ENCODE data around the gene SPAG7. TPM values are rescaled to one million over a fixed set of nuclear protein-coding genes. Genes with fewer than 3 reads are reported as not detected.

The SPAG7 gene, protein sequence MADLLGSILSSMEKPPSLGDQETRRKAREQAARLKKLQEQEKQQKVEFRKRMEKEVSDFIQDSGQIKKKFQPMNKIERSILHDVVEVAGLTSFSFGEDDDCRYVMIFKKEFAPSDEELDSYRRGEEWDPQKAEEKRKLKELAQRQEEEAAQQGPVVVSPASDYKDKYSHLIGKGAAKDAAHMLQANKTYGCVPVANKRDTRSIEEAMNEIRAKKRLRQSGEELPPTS
- total RNA-seq: 10 to 100 TPM; 62.2 to 63.6 TPM

DNA sequence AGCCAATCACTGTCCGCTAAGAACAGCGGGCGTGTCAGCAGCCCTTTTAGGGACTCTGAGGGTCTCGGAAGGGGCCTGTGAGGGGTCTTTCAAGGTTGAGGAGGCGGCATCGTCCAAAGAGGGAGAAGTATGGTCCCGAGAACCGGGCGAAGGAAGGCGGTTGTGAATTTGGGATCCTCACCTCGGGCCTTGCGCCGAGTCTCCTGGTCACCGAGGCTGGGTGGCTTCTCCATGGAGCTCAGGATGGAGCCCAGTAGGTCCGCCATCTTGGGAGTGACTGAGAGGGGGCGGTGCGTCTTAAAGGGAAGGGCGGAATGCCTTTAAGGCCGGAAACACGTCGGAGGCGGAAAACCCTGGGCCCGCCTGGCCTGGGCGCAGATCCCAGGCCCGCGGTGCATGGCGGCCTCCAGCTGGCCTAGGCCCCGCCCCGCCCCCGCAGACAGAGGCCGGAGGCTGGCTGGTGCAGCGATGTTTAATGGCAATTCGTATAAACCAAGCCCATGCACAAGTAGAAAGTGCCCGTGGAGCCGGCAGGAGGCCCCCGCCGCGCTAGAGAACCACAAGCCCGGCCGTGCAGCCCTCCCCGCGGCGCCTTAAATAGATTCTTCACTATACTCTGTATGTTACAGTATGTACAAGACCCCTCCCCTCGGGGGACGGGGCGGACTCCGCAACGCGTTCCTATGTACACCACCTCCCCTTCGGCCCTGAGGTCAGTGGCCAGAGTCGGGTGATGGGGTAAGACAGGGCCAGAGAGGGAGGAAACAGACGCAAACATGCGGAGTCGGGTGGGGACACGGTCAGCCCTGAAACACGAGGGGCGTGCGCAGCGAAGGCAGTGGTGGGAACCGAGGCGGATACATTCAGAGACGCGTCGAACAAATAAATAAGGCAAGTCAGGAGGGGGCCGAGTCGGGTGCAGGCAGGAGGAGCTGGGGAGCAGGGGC, at the start of gene SPAG7:
Gene SPAG7, minus strand, starts transcription at position 279 of the 947 bp plus-strand sequence. Its CDS starts 13 bp downstream, at position 266.
- peaks cover 1% of the 10 kb centered on the region for H3K9me3 Mint-ChIP-seq

DNA sequence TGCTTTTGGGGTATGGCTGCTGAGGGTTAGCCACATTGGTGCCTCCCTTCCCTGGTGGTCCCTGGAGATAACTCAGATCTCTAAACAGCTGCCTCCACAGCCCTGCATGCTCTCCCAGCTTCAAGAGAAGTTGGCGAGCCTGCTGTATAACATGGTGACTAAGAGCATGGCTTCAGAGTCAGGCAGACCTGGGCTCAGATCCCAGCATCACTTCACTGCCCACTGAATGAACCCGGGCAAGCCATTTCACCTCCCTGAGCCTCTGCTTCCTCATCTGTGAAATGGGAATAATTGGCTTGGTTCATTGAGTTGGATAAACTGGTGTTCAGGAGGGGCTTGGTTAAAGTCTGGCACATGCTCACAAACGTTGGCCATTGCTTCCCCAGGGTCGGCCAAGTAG, 46.7 kb upstream of the SPAG7 start:
- no peak for DNase-seq
- Mint-ChIP-seq H3K27ac (no peak overlapping the region), H3K27me3 (no peaks in the 10 kb centered on the region), H3K4me3 (no peak overlapping the region), H3K9me3 (no peaks in the 10 kb centered on the region), H3K36me3 (peaks cover 16% of the 10 kb centered on the region), H3K4me1 (peaks cover 7% of the 10 kb centered on the region)

More for the DNA sequence above, at the start of gene SPAG7:
- peak; percentile 94 for DNase-seq
- Mint-ChIP-seq H3K27me3 (peaks cover 8% of the 10 kb centered on the region), H3K27ac (no peak within 1 kb of the TSS), H3K36me3 (peaks cover 20% of the 10 kb centered on the region), H3K4me1 (peaks cover 35% of the 10 kb centered on the region), H3K4me3 (no peak within 1 kb of the TSS)

DNA sequence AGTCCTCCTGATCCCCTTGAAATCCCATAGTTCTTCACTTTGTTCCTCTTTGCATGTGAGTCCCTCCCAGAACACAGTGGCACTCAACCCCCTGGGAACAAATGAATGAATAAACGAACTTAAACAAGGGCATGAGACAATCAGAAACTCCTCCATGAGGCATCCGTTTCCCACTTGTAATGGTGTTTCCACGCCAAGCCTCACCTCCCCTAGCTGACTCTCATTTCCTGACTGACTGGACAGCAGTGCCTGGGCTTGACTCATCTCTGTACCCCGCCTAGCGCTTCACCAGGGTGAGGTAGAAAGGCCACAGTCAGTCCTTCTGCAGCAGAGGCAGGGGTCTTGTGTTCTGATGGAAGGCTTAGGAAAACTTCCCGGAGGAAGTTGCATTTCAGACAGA, 44.3 kb upstream of the SPAG7 start:
- Mint-ChIP-seq H3K4me1 (peaks cover 2% of the 10 kb centered on the region), H3K36me3 (peaks cover 19% of the 10 kb centered on the region)
- no peak for DNase-seq

DNA sequence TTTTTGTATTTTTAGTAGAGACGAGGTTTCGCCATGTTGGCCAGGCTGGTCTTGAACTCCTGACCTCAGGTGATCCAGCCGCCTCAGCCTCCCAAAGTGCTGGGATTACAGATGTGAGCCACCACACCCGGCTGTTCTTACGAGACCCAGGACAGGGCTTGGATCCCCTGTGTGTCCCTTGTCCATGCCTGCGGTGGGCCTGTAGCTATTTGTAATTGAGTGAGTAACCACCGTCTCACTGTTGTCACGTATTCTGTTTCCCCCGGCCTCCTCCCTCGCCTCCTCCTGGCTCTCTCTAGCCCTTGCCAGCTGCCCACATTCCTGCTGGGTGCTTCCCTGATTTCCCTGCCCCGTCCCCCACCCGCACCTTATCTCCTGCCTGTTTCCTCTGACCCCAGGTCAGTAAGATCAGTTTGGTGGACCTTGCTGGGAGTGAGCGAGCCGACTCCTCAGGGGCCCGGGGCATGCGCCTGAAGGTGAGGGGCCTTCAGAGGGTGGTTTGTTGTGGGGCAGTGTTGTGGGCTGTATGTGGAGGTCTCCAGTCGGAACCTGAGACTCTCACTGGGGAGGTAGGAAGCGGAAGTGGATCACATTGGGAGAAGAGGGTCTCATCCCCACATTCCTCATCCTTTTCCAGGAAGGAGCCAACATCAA, 35.7 kb upstream of the SPAG7 start:
- Mint-ChIP-seq H3K4me1 (peaks cover 7% of the 10 kb centered on the region), H3K4me3 (no peak overlapping the region), H3K27ac (no peak overlapping the region), H3K9me3 (no peaks in the 10 kb centered on the region), H3K36me3 (peaks cover 31% of the 10 kb centered on the region), H3K27me3 (no peaks in the 10 kb centered on the region)
- DNase-seq: no peak

More for the DNA sequence above, 44.3 kb upstream of the SPAG7 start:
- H3K9me3 Mint-ChIP-seq: no peaks in the 10 kb centered on the region
- no peaks in the 10 kb centered on the region for H3K27me3 Mint-ChIP-seq
- no peak overlapping the region for H3K27ac Mint-ChIP-seq
- no peak overlapping the region for H3K4me3 Mint-ChIP-seq

DNA sequence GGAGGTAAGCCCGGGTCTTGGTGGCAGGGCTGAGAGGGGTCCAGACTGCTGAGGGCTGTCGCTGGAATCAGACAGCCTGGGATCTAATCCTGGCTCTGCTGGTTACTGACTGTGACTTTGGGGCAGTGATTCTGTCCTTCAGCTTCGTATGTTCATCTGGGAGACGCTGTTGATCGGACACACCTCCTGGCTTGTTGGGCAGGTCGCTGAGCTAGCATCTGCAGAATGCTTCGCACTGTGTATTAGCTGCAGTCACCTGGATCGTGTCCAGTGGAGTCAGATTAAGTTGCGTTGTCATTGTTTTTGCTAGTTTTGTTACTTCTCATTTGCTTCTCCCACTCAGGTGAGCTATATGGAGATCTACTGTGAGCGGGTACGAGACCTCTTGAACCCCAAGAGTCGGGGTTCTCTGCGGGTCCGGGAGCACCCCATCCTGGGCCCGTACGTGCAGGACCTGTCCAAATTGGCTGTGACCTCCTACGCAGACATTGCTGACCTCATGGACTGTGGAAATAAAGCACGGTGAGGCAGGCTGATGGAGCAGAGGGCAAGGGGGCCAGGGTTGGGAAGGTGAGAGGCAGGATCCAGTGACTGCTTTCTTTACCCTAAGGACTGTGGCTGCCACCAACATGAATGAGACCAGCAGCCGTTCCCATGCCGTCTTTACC, 34.6 kb upstream of the SPAG7 start:
- Mint-ChIP-seq H3K4me3 (no peak overlapping the region), H3K36me3 (peaks cover 31% of the 10 kb centered on the region), H3K4me1 (peaks cover 7% of the 10 kb centered on the region), H3K27ac (no peak overlapping the region), H3K9me3 (no peaks in the 10 kb centered on the region), H3K27me3 (no peaks in the 10 kb centered on the region)
- DNase-seq: no peak

DNA sequence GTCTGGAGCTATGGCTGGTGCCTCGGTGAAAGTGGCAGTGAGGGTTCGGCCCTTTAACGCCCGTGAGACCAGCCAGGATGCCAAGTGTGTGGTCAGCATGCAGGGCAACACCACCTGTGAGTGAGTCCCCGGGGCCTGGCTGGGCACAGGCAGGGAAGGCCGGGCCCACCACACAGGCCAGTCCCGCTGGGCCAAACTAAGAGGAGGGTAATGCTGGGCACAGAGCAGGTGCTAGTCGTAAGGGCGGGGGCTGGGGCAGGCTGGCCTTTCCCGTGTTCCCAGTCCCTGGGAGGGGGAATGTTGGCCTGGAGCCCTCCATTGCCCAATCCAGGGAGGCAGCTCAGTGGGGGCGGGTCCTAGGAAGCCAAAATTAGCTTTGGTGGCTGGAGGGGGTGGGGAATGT, 32.6 kb upstream of the SPAG7 start:
- peaks cover 10% of the 10 kb centered on the region for H3K4me1 Mint-ChIP-seq
- no peaks in the 10 kb centered on the region for H3K9me3 Mint-ChIP-seq
- no peak overlapping the region for H3K4me3 Mint-ChIP-seq
- no peak overlapping the region for H3K27ac Mint-ChIP-seq
- H3K36me3 Mint-ChIP-seq: peaks cover 20% of the 10 kb centered on the region
- DNase-seq: no peak
- no peaks in the 10 kb centered on the region for H3K27me3 Mint-ChIP-seq

DNA sequence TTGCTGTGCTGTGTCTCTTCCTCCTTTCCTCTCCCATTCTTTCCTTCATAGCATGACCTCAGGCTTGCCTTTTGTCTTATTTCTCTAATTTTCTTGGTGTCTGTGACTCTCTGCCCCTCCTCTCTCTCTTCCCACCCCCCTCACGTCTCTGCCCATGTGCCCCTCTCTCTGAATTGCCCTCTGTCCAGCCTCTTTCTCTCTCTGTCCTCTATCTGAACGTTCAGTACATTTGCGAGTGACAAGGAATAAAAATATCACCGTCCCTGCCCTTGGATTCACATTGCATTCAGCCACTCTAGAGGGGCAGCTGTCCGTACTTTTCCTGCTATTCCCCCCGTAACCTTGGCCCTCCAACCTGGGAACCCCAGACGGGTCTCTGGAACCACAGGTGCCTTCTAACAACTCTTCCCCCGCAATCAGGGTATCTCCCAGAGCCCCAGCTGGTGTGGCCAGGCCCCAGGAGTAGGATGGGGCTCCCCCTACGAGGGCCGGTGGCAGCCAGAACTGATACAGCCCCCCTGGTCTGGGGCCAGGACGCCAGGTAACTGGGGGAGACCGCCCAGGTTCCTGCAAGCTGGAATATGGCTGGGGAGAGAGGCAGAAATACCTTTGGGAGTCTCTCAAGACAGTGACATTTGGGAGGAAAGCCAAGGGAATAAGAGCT, 31.9 kb upstream of the SPAG7 start:
- no peak for DNase-seq
- Mint-ChIP-seq H3K4me3 (peak overlapping the region; percentile 87), H3K4me1 (peaks cover 10% of the 10 kb centered on the region), H3K9me3 (no peaks in the 10 kb centered on the region), H3K27me3 (no peaks in the 10 kb centered on the region), H3K27ac (peak overlapping the region; percentile 1), H3K36me3 (peaks cover 13% of the 10 kb centered on the region)

DNA sequence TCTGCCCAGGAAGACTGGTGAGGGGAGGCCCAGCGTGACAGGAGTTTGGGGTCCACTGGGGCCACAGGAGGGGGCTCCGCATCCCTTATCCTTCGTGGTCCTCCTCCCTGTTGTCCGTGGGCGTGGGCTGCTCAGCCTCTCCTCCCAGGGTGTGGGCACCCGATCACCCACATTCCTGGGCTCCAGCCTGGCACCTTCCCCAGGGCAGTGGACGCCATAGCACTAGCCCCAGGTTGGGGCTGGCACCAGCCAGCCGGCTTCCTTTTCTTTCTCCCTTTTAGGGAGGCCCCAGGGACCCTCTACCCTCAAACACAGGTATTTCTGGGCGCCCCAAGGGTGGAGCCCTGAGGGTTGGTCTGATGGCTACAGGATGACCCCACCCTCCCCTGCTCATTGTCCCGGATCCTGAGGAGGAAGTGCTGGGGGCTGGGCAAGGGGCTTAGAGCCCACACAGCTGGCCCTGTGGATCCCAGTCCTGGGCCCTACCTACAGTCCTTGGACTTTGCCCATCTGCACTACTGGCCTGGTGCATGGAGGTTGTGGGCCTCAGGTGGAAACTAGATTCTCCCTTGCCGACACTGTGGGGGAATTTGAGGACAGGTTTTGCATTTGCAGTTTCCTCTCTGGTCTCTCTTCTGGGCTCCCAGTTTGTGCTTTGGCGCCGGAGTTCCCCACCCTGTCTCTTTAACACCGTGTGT, 31.3 kb upstream of the SPAG7 start:
- peak overlapping the region; percentile 72 for H3K27ac Mint-ChIP-seq
- peaks cover 10% of the 10 kb centered on the region for H3K4me1 Mint-ChIP-seq
- no peaks in the 10 kb centered on the region for H3K27me3 Mint-ChIP-seq
- H3K36me3 Mint-ChIP-seq: peaks cover 7% of the 10 kb centered on the region
- DNase-seq: no peak
- H3K9me3 Mint-ChIP-seq: no peaks in the 10 kb centered on the region
- H3K4me3 Mint-ChIP-seq: peak overlapping the region; percentile 87

DNA sequence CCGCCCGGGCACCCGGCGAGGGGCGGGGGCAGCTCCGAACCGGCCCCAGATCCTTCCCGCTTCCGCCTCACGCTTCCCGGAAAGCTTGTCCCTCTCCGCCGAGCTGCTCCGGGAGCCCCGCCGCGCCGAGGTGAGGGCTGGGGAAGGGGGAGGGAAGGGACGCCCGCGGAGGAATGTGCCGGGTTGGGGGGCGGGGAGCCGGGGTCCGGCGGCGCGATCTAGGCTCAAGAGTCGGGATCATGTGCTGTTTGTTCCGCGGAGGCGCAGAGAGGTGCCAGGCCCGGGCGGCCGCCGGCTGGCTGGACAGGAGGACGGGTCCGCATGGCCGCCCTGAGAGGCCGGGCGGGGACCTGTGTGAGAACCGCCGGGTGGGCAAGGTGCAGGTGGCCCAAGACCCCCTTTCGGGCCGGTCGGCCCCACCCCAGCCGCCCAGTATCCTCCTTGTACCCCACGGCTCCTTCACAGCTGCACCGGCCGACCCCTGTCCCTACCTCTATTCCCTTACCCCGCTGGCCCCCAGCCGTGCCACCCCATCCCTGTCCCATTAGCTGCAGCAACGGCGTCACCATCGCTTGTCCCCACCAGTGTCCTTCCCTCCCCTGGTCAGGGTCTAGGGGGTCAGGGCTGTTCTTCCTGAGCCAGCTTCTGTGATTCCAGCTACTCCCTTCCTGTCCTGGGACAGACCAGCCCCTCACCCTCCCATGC, 30.6 kb upstream of the SPAG7 start:
- H3K4me1 Mint-ChIP-seq: peaks cover 10% of the 10 kb centered on the region
- peaks cover 5% of the 10 kb centered on the region for H3K36me3 Mint-ChIP-seq
- peak overlapping the region; percentile 45 for H3K27ac Mint-ChIP-seq
- no peaks in the 10 kb centered on the region for H3K9me3 Mint-ChIP-seq
- H3K27me3 Mint-ChIP-seq: no peaks in the 10 kb centered on the region
- no peak for DNase-seq
- peak overlapping the region; percentile 87 for H3K4me3 Mint-ChIP-seq

DNA sequence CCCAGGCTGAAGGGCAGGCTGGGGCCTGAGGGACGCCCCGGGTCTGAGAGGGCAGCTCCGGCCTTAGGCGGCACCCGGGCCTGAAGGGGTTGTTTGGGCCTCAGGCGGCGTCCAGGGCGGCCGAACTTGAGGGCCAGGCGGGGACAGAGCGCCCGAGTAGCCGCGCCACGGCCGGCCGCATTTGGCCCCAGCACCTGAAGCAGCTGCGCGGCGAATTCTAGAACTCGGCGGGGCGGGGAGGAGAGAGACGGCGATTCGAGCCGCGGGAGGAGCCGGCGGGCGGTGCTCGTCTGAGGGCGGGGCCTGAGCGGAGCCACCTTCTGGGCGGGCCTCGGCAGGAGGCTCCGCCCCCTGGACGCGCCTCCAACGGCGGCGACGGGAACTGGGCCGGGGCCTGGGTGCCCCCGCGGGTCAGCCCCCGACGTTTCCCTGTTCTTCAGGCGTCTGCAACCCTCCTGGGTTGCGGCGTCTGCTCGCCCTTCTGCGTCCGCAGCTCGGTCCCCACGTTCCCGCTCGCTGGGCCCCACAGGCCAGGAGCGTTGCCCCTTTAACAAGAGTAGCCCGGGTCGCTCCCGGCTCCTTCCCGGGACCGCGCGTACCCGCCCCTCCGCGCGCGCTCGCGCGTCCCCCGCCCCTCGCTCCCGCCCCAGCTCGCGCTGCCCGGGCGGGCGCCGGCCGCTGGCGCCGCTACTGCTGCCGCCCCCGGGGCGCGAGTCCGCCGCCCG, 29.8 kb upstream of the SPAG7 start, which contains the start of the genes INCA1 and KIF1C:
Gene INCA1, minus strand, starts transcription at position 221 of the 725 bp plus-strand sequence. CDS start 3,085 bp downstream, outside the sequence.
Gene KIF1C, plus strand, starts transcription at position 649 of the 725 bp plus-strand sequence. CDS start 2,297 bp downstream, outside the sequence.
- Mint-ChIP-seq H3K9me3 (no peaks in the 10 kb centered on the region), H3K4me3 (peak within 1 kb of the TSS; percentile 87), H3K4me1 (peaks cover 10% of the 10 kb centered on the region), H3K36me3 (no peaks in the 10 kb centered on the region), H3K27ac (peak within 1 kb of the TSS; percentile 72), H3K27me3 (no peaks in the 10 kb centered on the region)
- DNase-seq: peak; percentile 92

DNA sequence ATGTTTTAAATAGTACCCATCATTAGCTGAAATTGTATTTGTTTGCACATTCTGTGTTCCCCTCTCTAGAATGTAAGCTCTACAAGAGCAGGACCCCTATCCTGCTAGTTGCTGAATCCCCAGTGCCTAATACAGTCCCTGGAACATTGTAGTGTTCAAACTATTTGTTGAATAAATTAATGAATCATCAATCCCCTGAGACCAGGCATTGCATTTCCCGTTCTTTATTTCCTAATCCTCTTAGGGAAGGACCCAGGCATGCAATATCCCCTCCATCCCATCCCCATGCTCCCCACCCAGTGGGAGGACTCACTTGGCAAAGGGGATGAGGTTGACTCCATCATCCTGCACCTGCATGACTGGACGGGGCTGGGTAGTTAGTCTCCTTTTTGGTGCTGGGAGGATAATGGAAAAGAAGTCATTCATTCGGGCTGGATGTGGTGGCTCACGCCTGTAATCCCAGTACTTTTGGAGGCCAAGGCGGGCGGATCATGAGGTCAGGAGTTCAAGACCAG, 26.5 kb upstream of the SPAG7 start:
- no peak for DNase-seq
- no peak overlapping the region for H3K4me3 Mint-ChIP-seq
- H3K27ac Mint-ChIP-seq: no peak overlapping the region
- no peaks in the 10 kb centered on the region for H3K9me3 Mint-ChIP-seq
- no peaks in the 10 kb centered on the region for H3K27me3 Mint-ChIP-seq
- H3K4me1 Mint-ChIP-seq: peaks cover 18% of the 10 kb centered on the region
- H3K36me3 Mint-ChIP-seq: peaks cover under 1% of the 10 kb centered on the region

DNA sequence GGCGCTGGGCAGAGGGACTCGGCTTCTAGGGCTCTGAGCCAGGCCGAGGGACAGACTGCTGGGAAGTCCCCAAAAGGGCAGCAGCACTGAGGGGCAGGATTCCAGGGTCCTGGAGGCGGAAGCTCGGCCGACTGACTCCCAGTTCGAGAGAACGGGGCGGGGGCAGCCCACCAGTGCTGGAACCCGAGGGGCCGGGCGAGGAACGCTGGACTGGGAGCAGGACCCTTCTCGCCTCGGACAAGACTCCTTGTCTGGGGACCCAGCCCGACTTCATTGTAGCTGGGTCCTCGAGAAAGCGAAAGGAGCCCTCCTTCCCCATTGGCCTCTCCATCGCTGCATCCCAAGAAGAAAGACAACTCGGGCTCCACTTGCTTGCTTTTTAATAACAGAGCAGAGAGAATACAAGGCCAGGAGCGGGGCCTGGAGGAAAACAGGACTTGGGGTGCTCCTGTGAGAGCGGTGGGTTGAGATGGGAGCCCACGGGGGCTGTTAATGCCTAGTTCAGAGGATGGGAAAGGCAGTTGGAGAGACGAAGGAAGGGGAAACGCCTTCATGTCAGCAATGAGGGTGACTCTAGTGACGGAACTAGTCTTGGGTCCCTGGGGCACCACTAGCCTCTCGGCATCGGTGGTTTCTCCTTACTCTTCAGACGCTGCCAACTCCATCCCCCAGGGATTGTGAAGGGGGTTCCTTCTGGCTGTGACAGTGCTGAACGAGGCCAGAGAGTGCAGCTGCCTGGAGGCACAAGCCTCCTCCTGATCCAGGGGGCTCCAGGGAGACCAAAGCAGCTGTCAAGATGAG, 20.4 kb upstream of the SPAG7 start:
- peak overlapping the region; percentile 94 for H3K4me3 Mint-ChIP-seq
- peak overlapping the region; percentile 91 for H3K27ac Mint-ChIP-seq
- peaks cover 29% of the 10 kb centered on the region for H3K4me1 Mint-ChIP-seq
- no peak for DNase-seq
- H3K36me3 Mint-ChIP-seq: peaks cover 2% of the 10 kb centered on the region
- no peaks in the 10 kb centered on the region for H3K27me3 Mint-ChIP-seq
- no peaks in the 10 kb centered on the region for H3K9me3 Mint-ChIP-seq
